ENCODE data around the gene RPL36.

GRCh38 chr19:5671600-5671999 lies 18.5 kb upstream of the RPL36 start:
- TF ChIP-seq, protein P1, sequence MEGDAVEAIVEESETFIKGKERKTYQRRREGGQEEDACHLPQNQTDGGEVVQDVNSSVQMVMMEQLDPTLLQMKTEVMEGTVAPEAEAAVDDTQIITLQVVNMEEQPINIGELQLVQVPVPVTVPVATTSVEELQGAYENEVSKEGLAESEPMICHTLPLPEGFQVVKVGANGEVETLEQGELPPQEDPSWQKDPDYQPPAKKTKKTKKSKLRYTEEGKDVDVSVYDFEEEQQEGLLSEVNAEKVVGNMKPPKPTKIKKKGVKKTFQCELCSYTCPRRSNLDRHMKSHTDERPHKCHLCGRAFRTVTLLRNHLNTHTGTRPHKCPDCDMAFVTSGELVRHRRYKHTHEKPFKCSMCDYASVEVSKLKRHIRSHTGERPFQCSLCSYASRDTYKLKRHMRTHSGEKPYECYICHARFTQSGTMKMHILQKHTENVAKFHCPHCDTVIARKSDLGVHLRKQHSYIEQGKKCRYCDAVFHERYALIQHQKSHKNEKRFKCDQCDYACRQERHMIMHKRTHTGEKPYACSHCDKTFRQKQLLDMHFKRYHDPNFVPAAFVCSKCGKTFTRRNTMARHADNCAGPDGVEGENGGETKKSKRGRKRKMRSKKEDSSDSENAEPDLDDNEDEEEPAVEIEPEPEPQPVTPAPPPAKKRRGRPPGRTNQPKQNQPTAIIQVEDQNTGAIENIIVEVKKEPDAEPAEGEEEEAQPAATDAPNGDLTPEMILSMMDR (IDR thresholded peaks at IDR 0.05) = no peak
- no peak for TF ChIP-seq POLR2A (IDR thresholded peaks at IDR 0.05)
